Fibroblast of upper back skin (primary cell): Measurements from ENCODE around the gene MAOA.
"Not testable (repeated sequence)": the region's sequence is repeated elsewhere in the genome, so short reads cannot be mapped to it uniquely, and the experiment has no call there.

Experiments used
- DNase-seq: peaks from one replicate; pipeline ENCODE4 v3.0.0-alpha.2; 2013

Gene MAOA

DNA sequence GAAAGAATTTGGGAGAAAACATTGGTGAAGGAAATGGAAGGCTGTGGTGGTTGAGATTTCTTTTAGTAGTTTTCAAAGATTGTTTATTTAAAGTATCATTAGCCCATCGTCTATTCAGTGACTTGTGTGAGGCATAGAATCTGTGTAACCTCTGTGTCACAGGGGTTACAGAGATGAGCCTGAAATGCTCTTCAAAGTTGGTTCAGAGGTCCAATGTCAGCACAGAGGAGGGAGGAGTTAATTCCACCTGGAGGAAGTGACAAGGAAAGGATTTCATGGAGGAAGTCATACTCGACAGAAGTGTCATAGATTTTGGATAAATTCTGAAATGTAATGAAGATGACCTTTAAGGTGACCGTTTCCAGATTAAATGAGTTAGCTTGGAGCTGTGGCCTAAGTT is 8.2 kb downstream of the MAOA start:
- no peak for DNase-seq

DNA sequence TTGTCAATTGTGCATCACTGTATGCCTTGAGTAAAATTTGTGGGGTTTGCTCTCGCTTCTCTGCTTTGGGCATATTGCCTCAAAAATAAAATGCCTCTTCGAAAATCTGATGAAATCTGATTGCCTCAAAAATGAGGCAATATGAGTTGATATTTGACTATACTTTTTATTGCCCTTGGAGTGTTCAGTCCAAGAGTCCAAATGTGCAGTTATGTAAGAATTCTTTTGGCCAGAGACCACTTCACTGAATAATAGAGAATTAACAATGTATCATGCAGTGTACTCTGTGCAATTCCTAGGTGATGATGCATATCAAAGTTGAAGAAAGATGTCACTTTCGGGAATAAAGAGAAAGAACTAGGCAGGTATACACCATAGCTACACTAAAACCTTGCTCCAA is 8.6 kb downstream of the MAOA start:
- DNase-seq: no peak

DNA sequence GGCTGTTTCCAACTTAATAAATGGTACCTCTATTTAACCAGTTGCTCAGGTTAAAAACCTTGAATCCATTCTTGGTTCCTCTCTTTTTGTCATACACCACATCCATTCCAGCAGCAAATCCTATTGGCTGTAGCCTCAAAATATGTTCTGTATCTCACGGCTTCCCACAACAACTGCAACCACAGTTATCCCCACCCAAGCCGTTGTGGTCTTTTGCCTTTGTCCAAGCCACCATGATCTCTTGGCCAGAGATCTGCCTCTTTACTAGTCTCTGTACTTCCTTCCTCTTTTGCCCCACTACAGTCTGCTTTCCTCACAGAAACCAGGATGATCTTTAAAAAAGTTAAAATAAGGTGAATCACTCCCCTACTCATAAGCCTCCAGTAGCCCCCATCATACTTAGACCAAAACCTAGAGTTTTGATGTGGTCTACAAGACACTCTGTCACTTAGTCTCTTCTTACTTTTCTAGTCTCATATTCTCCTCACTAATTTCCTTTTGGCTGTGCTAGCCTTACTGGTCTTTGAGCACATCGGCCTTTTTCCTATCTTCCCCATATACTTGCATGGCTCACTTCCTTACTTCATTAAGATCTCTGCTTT is 10.3 kb downstream of the MAOA start:
- no peak for DNase-seq

DNA sequence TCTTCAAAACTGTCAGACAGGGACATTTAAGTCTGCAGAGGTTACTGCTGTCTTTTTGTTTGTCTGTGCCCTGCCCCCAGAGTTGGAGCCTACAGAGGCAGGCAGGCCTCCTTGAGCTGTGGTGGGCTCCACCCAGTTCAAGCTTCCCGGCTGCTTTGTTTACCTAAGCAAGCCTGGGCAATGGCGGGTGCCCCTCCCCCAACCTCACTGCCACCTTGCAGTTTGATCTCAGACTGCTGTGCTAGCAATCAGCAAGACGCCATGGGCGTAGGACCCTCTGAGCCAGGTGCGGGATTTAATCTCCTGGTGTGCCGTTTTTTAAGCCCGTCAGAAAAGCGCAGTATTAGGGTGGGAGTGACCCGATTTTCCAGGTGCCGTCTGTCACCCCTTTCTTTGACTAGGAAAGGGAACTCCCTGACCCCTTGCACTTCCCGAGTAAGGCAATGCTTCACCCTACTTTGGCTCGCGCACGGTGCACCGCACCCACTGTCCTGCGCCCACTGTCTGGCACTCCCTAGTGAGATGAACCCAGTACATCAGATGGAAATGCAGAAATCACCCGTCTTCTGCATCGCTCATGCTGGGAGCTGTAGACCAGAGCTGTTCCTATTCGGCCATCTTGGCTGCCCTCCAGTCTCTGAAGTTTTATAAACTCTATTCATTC is 20.0 kb downstream of the MAOA start:
- DNase-seq: not testable (repeated sequence)

DNA sequence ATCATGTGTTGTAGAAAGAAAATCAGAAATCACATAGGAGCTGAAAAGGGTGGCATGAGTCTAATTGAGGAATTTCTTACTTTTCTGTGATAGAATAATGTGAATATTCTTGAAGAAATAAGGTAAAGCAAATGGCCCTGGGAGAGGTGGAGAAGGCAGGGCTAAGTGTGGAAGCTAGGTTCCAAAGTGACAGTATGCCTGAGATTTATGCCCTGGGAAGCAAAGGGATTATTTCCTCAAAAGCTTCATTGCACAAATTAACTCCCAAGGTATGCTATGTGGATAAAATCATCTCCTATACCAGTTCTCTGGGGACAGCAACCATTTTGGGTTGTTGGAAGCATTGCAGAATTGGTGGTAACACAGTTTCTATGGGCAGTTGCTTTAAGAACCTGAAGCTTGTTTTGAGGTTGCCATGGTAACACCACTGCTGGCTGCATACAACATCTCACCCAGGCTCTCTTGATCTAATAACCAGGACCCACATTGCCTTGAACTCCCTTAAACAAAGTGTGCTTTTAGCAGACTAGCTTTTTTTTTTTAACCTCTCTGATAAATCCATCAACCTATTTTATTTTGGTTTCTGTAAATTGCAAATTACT is 21.0 kb downstream of the MAOA start:
- no peak for DNase-seq

DNA sequence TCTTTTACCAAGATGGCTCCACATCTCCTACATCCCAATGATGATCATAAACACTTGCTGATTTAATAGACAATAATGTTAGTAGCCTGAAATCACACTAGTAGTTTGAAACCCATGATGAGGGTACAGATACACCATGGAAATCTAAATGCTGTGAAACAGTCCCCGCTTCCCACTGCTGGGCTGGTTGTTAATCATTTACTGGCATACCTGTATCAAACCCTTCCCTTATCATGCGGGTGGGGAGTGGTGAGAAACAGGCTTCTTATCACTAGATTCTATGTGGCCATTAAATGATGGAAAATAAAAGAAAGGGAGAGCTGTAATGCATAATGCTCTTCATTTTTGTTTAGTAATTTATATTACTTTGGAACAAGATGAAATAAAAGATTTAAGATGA is 21.9 kb downstream of the MAOA start:
- DNase-seq: no peak

DNA sequence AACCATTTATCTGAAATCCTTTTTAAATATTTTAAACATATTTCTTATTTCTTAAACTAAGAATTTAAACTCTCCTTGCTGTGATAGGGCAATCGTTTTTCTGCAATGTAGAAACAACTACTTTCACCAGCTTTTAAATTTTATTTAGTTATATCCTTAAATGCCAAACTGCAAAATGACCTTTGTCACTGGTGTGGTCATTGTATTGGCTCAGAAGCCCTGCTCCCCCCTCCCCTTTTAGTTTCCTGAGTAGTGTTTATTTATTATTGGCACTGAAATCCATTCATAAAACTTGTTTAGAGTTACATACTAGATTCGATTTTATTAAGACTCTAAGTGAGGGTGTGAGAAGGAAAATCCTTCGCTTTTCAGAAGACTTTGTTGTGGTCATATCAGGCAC is 23.0 kb downstream of the MAOA start:
- no peak for DNase-seq

DNA sequence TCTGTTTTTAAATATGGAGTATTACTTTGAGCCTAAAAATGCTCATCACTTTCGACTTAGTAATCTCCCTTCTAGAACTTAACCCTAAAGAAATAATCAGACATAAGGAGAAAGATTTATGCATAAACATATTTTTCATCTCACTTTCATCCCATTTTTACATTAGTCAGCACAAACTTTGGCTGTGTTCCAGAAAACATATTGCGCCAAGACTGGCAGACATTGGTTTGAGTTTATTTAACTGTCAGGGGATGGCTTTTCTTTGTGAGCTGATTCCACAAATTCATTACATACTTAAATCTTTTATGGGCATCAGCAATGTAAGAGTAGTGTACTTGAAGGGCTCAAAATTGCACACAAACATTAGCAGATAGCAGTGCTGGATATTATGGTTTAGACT is 23.7 kb downstream of the MAOA start:
- DNase-seq: no peak

DNA sequence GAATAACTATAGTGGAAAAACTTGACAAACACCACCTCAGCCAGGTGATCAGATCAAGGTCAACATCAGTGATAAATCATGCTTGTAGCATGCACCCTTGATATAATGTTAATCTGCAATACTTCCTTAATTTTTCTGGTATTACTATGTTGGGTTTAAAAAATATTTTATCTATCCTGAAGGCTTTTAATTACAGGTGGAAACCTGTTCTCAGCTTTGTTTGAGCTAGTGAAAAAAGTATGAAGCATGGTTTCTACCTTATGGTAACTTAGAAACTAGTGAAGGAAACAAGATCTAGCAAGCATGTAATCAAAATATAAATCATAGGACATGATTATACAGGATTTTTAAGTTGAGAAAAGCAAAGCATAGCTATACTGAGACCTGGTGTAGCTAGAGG is 26.6 kb downstream of the MAOA start:
- DNase-seq: no peak

DNA sequence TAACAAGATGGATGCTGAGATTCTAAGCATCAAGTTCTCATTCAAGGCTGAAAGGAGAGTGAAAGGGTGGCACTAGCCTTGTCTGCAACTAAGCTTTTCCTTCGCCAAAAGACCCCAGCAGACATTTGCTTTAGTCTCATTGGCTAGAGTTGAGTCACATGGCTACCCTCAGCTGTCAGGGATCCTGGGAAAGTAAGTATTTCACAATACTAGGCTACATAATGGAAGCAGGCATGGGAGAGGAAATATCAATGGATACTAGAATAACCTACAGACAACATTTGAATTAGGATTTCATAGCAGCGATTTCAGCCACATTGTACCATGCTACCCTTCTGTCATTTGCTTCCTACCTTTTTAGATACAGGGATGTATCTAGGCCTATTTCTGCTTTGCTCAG is 29.1 kb downstream of the MAOA start:
- no peak for DNase-seq

DNA sequence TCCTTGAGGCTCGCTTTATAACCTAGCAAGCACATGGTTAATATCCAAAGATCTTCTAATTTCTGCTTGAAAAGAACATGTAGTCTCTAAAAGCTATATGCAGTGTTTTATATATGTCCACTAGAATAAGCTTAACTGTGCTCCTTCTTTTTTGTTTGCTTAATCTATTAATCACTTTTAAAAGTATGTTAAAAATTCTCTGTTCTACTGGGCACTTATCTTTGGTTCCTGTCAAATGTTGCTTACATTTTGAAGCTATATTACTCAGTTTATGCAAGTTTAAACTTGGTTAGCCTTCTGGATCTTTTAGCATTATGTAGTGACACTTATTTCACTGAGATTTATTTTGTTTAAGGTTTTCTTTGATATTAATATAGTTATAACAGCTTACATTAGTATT is 32.5 kb downstream of the MAOA start:
- DNase-seq: no peak

DNA sequence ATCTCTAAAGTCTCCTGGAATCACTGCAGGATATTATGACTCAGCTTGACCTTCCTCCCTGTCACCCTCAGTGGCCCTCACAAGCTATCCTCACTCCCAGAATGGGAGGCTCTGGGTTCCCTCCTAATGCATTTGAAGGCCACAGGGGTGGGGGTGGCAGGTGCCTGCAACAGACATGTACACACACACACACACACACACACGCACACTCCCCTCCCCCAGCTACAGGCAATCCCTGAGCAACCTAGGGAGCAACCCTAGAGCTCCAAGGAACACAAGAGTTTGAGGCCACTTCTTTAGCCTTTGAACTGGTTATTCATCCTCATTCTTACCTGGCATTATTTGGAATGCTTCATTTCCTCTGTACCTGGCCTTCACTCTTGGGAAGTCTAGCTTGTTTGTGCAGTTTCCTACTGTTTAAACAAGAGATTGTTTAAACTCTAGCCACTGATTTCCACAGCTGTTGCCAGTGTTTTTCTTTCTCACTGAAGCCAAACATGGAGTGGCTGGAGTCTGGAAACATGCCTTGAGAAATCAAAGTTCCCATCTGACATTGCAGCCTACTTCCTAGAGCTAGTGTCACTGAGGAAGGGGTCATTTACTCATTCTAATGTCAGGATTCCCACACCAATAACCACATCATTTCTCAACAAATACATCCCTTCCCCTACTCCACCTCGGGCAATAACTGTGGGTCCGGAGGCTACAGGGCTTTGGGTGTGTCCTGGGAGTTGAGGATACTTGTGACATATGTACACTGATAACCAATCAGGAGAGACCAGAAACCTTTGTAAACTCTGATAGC is 37.7 kb downstream of the MAOA start:
- no peak for DNase-seq

DNA sequence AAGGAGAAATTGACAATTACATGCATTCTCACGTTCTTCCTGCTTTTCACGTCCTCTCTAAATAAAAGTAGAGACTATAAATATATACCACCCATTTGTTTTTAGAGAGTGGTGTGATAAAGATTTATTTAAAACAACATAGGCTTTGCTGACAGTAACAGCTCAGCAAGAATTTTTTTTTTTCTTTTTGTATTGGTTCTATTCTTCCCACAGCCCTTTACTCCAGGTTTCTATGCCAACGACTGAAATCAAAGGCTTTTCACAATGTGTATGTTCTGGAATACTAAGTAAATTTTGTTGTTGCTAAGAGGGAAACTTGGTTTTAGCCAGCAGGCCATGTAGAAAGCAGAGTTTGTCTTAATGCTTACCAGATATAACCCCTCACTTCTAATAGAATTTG is 43.4 kb downstream of the MAOA start:
- no peak for DNase-seq

DNA sequence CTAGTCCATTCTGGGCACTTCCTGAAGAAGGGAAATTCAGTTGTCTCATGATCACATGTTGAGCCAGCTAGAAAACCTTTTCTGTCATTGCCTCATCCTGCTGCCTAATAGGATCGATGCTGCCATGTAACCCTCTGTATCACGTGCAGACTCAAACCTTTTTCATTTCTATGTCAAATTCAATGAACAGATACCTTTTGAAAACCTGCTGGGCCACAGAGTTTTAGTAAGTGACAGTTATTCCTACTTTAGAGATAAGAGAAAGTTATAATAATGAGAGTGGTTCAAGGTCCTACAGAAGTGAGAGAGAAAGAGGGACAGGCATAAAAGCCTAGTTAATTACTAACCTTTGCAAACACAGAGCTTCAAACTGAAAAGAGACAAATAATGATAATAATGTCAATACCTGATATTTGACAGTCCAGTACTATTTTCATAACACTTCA is 46.0 kb downstream of the MAOA start:
- no peak for DNase-seq

DNA sequence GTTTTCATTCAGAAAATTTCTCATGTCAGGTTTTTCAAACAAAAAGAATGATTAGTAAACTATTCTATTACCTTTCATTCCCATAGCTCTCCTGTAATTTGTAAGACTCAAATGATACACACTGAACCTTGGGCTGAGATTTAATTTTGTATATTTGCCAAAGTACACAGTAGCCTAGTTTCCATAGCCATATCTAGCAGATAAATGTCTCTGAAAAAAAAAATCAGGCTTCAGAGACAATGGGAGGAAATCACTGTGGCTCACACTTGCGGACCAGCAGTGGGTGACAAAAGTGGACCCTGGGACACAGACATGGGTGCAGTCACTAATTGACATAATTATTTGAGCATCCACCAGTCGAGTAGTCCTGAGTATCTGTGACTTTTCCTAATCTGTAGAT is 46.6 kb downstream of the MAOA start:
- DNase-seq: no peak

DNA sequence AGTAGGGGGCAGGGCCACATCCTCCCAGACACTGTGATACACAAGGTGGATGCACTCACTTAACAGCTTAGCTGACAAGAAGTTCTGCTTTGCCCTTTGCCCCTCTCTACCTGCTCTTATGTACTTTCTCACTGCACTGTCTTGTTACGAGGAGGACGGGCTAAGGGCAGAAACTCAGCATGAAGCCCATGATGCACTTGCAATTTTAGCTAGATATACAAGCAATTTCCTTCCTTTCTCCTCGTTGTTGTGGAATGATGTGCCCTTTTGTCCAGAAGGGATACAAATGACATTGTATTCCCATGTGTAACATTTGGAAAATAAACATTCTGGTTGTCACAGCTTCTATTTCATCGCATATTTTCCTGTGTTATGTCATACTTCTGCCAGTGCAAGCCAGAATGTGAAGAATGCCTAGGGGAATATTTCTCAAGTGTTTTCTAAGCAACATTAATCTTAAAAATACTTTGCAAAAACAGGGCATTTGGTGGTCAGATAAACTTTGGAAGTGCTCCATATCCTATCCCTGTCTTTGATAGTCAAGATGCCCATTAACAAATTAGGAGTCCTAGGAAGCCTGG is 47.2 kb downstream of the MAOA start:
- DNase-seq: no peak

DNA sequence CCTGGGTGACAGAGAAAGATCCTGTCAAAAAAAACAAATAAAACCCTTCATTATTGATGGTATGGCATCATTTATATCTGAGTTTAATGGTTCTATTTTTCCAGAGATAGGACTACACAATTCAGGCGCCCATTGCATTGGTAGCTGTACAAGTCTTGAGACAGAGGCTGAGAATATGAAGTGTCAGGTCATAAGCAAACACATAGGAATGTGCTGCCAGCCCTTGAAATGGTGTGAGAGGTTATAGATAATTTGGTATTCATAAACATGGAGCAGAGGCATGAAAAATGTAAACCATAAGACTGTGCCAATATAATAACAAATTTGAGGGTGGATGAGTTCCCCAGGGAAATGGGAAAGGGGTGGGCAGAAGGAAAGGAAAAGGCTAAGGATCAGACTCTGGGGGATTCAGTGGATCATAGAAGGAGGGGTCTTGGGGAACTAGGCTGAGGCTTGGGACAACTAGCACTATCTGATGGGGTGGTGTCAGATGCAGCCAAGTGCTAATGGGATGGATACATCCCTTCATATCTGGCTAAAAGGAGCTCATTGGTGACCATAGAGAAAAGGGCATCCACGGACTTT is 50.8 kb downstream of the MAOA start:
- no peak for DNase-seq

DNA sequence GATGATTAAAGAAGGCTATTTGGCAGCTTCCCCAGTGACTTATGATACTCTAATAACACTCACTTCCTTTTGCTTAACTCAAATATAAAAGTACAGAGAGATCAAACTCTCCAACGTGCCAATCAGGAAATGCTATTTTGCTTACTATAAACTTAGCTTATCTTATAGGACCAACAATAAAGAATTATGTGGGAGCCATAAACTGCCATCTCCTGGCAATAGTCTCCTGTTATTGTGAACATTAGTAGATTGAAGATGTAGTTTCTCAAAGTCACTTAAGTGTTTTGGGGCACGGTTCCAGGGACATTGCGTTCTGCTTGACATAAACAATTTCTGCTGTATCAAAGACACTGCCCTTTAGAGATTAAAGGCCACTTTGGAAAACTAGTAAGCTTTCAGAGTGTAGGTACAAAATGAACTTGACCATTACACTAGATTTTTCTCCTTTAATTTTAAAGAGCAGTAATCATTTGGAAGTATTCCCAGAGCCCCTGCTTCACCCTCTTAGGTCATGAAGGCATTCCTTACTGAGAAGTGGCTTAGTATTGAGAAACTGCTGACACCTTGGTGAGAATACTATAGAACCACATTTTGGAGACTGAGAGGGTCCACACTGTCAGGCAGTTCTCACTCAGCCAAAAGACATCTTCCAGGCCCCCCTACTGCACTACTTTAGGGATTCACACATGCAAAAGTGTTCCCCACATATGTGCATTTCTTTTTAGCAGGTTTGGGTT is 51.9 kb downstream of the MAOA start:
- no peak for DNase-seq

DNA sequence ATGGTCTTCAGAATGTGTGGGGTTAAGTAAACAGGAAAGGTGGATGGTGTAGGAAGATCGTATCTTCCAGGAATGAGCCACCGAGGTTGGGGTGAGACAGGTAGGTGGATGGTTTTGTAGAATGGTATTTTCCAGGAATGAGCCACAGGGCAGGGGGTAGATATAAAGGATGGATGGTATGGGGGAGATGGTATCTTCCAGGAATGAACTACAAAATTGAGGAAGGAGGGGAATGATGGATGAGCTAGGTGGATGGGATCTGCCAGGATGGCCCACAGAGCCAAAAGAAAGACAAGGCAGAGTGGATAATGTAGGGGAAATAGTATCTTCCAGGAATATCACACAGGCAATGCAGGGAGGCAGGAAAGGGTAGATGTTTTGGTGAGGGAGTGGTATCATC is 60.0 kb downstream of the MAOA start:
- DNase-seq: no peak

DNA sequence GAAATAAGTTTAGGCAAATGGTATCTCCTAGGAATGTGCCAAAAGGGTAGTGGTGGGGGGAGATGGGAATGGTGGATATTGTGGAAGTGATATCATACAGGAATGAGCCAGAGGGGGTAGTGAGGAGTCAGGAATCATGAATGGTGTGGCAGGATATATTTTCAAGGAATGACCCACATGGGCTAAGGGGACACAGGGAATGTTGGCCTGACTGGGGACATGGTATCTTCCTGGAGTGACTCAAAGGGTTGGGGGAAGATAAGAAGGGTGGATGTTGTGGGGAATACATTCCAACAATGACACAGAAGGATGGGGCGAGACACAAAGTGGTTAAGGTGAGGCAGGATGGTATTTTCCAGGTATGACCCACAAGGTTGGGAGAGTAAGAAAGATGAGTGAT is 60.6 kb downstream of the MAOA start:
- DNase-seq: no peak

DNA sequence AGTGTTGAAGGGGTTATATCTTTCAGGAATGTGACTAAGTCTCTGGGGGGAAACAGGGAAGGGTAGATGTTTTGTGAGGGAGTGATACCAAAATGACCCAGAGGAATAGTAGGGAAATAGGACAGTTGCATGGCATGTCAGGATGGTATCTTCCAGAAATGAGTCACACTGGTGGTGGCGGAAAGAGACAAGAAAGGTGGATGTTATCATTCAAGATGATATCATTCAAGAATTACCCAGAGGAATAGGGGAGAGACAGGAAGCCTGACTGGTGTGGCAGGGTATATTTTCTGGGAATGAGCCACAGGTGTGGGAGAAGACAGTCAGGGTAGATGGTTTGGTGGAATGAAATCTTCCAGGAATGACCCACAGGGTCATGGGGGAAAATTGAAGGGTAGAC is 61.1 kb downstream of the MAOA start:
- no peak for DNase-seq

DNA sequence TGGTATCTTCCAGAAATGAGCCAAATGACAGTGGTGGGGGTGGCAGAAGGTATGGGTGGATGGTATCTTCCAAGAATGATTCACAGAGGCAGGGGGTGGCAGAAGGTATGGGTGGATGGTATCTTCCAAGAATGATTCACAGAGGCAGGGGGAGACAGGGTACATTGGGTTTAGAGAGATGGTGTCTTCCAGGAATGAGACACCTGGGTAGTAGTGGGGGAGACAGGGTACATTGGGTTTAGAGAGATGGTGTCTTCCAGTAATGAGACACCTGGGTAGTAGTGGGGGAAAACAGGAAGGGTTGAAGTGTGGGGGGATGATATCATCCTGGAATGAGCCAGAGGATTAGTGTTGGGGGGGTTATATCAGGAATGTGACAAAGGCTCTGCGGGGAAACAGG is 62.0 kb downstream of the MAOA start:
- DNase-seq: no peak
